ENCODE data around the gene SNX24. TPM values are rescaled to one million over a fixed set of nuclear protein-coding genes. Genes with fewer than 3 reads are reported as not detected.

The SNX24 gene
- total RNA-seq, 1 experiment from 2014 or later, result 10.8 TPM

DNA sequence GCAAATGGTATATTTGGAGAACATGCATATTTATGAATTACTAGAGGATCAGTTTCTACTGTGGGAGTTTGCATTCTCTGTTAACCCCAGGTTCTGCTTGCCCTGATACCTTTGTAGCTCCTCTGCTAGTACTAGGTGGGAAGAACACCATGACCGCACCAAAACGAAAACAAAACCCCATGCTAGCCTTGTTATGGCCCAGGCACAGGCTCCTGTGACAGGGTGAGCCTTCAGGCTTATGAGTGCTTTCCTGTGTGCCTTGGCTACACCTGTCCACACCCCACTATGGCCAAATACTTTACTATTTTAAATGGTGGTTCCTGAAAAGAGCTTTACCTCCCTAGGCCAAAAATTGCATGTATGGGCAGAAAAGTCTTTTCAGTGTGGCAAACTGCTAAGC is 96.3 kb downstream of the SNX24 start:
- POLR2A ChIA-PET, result no interaction called here

More for the DNA sequence above, 96.3 kb downstream of the SNX24 start:
- H3K27ac ChIP-seq (ENCODE audit: low read depth, low read length), result no peak overlapping the region
- no peak overlapping the region for H2AFZ ChIP-seq (ENCODE audit: low read depth, low read length, poor library complexity, severe bottlenecking)
- no peaks in the 10 kb centered on the region for H3K79me2 ChIP-seq (ENCODE audit: insufficient read depth, low read length)
- RAD21 ChIA-PET (ENCODE audit: low non-redundant PET in 1 of 2, low total read pairs in 2 of 2, uncharacterized antibody in 2 of 2, unreplicated experiment in 2 of 2), result no interaction called here
- ATAC-seq, result no peak
- H3K9me2 ChIP-seq (ENCODE audit: insufficient read depth), result no peaks in the 10 kb centered on the region
- H3K4me2 ChIP-seq (ENCODE audit: low read length), result no peak overlapping the region
- intact Hi-C loops (cut with micrococcal nuclease), result no loop called here
- no peak for DNase-seq (ENCODE audit: low read depth, low spot score)
- BruUV-seq (replicated peaks), result no TSS peak
- H3K36me3 ChIP-seq (ENCODE audit: control insufficient read depth in 1 of 2, insufficient read depth in 2 of 2, low read length in 2 of 2), result no peaks in the 10 kb centered on the region
- no peaks in the 10 kb centered on the region for H3K9me3 ChIP-seq (ENCODE audit: control insufficient read depth in 1 of 2, insufficient read depth in 1 of 2, low read depth in 1 of 2, low read length in 2 of 2)
- no peaks in the 10 kb centered on the region for H4K20me1 ChIP-seq (ENCODE audit: insufficient read depth)
- no peak overlapping the region for H3K9ac ChIP-seq (ENCODE audit: low read length)
- TF ChIP-seq, protein P1, sequence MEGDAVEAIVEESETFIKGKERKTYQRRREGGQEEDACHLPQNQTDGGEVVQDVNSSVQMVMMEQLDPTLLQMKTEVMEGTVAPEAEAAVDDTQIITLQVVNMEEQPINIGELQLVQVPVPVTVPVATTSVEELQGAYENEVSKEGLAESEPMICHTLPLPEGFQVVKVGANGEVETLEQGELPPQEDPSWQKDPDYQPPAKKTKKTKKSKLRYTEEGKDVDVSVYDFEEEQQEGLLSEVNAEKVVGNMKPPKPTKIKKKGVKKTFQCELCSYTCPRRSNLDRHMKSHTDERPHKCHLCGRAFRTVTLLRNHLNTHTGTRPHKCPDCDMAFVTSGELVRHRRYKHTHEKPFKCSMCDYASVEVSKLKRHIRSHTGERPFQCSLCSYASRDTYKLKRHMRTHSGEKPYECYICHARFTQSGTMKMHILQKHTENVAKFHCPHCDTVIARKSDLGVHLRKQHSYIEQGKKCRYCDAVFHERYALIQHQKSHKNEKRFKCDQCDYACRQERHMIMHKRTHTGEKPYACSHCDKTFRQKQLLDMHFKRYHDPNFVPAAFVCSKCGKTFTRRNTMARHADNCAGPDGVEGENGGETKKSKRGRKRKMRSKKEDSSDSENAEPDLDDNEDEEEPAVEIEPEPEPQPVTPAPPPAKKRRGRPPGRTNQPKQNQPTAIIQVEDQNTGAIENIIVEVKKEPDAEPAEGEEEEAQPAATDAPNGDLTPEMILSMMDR (IDR thresholded peaks at IDR 0.05 in 2 of 3, conservative IDR thresholded peaks at IDR 0.05 in 1 of 3; ENCODE audit: borderline replicate concordance in 1 of 3, insufficient read depth in 1 of 3, low read depth in 2 of 3, low read length in 2 of 3), result no peak
- TF ChIP-seq EZH2 (IDR thresholded peaks at IDR 0.05), result no peak
- no peak for TF ChIP-seq ELF1 (IDR thresholded peaks at IDR 0.05; ENCODE audit: borderline replicate concordance, low read depth)
- no peak for TF ChIP-seq CEBPB (IDR thresholded peaks at IDR 0.05; ENCODE audit: low read depth)
- TF ChIP-seq, protein P2, sequence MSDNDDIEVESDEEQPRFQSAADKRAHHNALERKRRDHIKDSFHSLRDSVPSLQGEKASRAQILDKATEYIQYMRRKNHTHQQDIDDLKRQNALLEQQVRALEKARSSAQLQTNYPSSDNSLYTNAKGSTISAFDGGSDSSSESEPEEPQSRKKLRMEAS (IDR thresholded peaks at IDR 0.05), result no peak
- TF ChIP-seq SRF (IDR thresholded peaks at IDR 0.05; ENCODE audit: low read depth), result no peak
- TF ChIP-seq POLR2AphosphoS5 (IDR thresholded peaks at IDR 0.05; ENCODE audit: low read depth, low read length), result no peak
- no peak for TF ChIP-seq RAD21 (IDR thresholded peaks at IDR 0.05; ENCODE audit: low read depth)
- TF ChIP-seq ZFX (IDR thresholded peaks at IDR 0.05), result no peak
- TF ChIP-seq, protein P3, sequence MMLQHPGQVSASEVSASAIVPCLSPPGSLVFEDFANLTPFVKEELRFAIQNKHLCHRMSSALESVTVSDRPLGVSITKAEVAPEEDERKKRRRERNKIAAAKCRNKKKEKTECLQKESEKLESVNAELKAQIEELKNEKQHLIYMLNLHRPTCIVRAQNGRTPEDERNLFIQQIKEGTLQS (IDR thresholded peaks at IDR 0.05), result no peak
- TF ChIP-seq, protein P4, sequence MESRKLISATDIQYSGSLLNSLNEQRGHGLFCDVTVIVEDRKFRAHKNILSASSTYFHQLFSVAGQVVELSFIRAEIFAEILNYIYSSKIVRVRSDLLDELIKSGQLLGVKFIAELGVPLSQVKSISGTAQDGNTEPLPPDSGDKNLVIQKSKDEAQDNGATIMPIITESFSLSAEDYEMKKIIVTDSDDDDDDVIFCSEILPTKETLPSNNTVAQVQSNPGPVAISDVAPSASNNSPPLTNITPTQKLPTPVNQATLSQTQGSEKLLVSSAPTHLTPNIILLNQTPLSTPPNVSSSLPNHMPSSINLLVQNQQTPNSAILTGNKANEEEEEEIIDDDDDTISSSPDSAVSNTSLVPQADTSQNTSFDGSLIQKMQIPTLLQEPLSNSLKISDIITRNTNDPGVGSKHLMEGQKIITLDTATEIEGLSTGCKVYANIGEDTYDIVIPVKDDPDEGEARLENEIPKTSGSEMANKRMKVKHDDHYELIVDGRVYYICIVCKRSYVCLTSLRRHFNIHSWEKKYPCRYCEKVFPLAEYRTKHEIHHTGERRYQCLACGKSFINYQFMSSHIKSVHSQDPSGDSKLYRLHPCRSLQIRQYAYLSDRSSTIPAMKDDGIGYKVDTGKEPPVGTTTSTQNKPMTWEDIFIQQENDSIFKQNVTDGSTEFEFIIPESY (IDR thresholded peaks at IDR 0.05; ENCODE audit: extremely low read depth, insufficient replicate concordance, low read length), result no peak
- no peak for TF ChIP-seq SP1 (IDR thresholded peaks at IDR 0.05; ENCODE audit: low read depth)
- TF ChIP-seq, protein P5, sequence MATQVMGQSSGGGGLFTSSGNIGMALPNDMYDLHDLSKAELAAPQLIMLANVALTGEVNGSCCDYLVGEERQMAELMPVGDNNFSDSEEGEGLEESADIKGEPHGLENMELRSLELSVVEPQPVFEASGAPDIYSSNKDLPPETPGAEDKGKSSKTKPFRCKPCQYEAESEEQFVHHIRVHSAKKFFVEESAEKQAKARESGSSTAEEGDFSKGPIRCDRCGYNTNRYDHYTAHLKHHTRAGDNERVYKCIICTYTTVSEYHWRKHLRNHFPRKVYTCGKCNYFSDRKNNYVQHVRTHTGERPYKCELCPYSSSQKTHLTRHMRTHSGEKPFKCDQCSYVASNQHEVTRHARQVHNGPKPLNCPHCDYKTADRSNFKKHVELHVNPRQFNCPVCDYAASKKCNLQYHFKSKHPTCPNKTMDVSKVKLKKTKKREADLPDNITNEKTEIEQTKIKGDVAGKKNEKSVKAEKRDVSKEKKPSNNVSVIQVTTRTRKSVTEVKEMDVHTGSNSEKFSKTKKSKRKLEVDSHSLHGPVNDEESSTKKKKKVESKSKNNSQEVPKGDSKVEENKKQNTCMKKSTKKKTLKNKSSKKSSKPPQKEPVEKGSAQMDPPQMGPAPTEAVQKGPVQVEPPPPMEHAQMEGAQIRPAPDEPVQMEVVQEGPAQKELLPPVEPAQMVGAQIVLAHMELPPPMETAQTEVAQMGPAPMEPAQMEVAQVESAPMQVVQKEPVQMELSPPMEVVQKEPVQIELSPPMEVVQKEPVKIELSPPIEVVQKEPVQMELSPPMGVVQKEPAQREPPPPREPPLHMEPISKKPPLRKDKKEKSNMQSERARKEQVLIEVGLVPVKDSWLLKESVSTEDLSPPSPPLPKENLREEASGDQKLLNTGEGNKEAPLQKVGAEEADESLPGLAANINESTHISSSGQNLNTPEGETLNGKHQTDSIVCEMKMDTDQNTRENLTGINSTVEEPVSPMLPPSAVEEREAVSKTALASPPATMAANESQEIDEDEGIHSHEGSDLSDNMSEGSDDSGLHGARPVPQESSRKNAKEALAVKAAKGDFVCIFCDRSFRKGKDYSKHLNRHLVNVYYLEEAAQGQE (IDR thresholded peaks at IDR 0.05; ENCODE audit: low read depth), result no peak
- no peak for TF ChIP-seq SIN3A (IDR thresholded peaks at IDR 0.05; ENCODE audit: low read depth)
- TF ChIP-seq EZH2phosphoT487 (IDR thresholded peaks at IDR 0.05; ENCODE audit: borderline replicate concordance), result no peak
- H3K4me3 ChIP-seq (replicated peaks in 1 of 2; ENCODE audit: low read depth in 1 of 2, low read length in 2 of 2), result no peak overlapping the region
- CTCF ChIA-PET, result no interaction called here
- H3K27me3 ChIP-seq (ENCODE audit: insufficient read depth, low read length), result no peaks in the 10 kb centered on the region
- H3K4me1 ChIP-seq (ENCODE audit: control insufficient read depth in 1 of 2, insufficient read depth in 2 of 2, low read length in 2 of 2), result peaks cover 0 to 9% of the 10 kb centered on the region in 2 experiments; a peak in 1 of 4 replicates
